Kidney (tissue), 14 donors: Measurements from ENCODE around the gene PHF12. TPM values are rescaled to one million over a fixed set of nuclear protein-coding genes. Genes with fewer than 3 reads are reported as not detected.

Experiments used
- DNase-seq, 5 donors: peaks; one replicate each; pipeline ENCODE4 v3.0.0-alpha.2; 2013 to 2020
- FAIRE-seq: peaks from 2 replicates; lab custom pipeline; 2012; peaks lifted over from hg19 to GRCh38; lab: Jason Lieb, UNC
- H3K27ac ChIP-seq, 2 donors: one replicate each; pipeline ENCODE4 v1.7.0; 2013; ENCODE audit warnings: low read depth in 2 of 2, low read length in 2 of 2, inconsistent platforms in 1 of 2
- H3K27me3 ChIP-seq: one replicate; pipeline ENCODE4 v1.7.1; 2013; ENCODE audit warnings: low read length, inconsistent platforms; ENCODE audit not compliant: control insufficient read depth, insufficient read depth
- H3K36me3 ChIP-seq, 3 donors: one replicate each; pipeline versions ENCODE4 v1.7.0 to v1.7.1; 2013; ENCODE audit warnings: low read length in 3 of 3, control low read depth in 1 of 3, inconsistent platforms in 1 of 3; ENCODE audit not compliant: insufficient read depth in 3 of 3, control insufficient read depth in 2 of 3
- H3K4me1 ChIP-seq, 3 donors: one replicate each; pipeline versions ENCODE4 v1.7.0 to v1.7.1; 2013; ENCODE audit warnings: low read length in 3 of 3, inconsistent platforms in 1 of 3, low read depth in 1 of 3; ENCODE audit not compliant: control insufficient read depth in 2 of 3, insufficient read depth in 2 of 3
- H3K4me3 ChIP-seq, 3 donors: one replicate each; pipeline versions ENCODE4 v1.7.0 to v1.8.1; 2013; ENCODE audit warnings: low read length in 3 of 3, control low read depth in 1 of 3, inconsistent platforms in 1 of 3
- H3K9ac ChIP-seq, 3 donors: one replicate each; pipeline versions ENCODE4 v1.7.0 to v1.7.1; 2013; ENCODE audit warnings: low read length in 3 of 3, control low read depth in 1 of 3, inconsistent platforms in 1 of 3
- H3K9me3 ChIP-seq, 3 donors: one replicate each; pipeline versions ENCODE4 v1.7.0 to v1.7.1; 2013; ENCODE audit warnings: low read length in 3 of 3, control low read depth in 1 of 3, inconsistent platforms in 1 of 3; ENCODE audit not compliant: control insufficient read depth in 2 of 3, insufficient read depth in 1 of 3
- CTCF ChIP-seq: IDR thresholded peaks from 3 replicates; pipeline ENCODE4 v1.5.1; 2012; ENCODE audit warnings: mild to moderate bottlenecking, moderate library complexity, borderline replicate concordance; ENCODE audit not compliant: insufficient read depth; ENCODE audit errors: extremely low read depth
- intact Hi-C: fragments of 100-400 bp; cut with DNase I; formaldehyde crosslinking; loops from one replicate; pipeline ENCODE4 v1.11.1; 2022
- polyA plus RNA-seq: library from polyadenylated mRNA; stranded (reverse); fragments of 350-450 nt; fragmentation: Illumina TruSeq; extraction: RNeasy Lipid Tissue Mini Kit (QIAGEN cat#74804); gene quantifications from one replicate; pipeline ENCODE4 v1.2.3, GENCODE V29; 2014; ENCODE audit warnings: low read depth, low replicate concordance; ENCODE audit not compliant: insufficient read depth
- total RNA-seq: library from RNA; stranded (reverse); fragmentation: NEBNext Ultra II Directional; extraction: Animal tissue kit (Norgen Biotek cat#: 25700); gene quantifications from one replicate; pipeline ENCODE4 v1.2.1, GENCODE V29; 2021
- donor health status: control.
- donor health status: control.
- donor health status: control.
- donor health status: control.
- donor health status: control.
- donor health status: DM: yes; HTN: yes; CAD: no.
- donor health status: Normal renal cell carcinoma (clear cell type).

The PHF12 gene
- total and polyA plus RNA-seq, 2 donors from 2014 or later = 8.8 to 50.4 TPM

- DNase-seq (no peak), FAIRE-seq (no peak)
- Histone ChIP-seq H3K4me1 (no peaks in the 10 kb centered on the region), H3K9me3 (no peaks in the 10 kb centered on the region), H3K4me3 (no peak overlapping the region), H3K36me3 (peaks cover 0 to 2% (median 0%) of the 10 kb centered on the region in 3 donors), H3K27me3 (no peaks in the 10 kb centered on the region), H3K27ac (no peak overlapping the region), H3K9ac (no peak overlapping the region)
- no peak for TF ChIP-seq CTCF
- intact Hi-C loops = no loop called here
These were observed 77.5 kb downstream of the PHF12 start for GRCh38 chr17:28873839-28874238.

GRCh38 chr17:28871056-28871579 is 80.2 kb downstream of the PHF12 start:
- DNase-seq (peak in 2 of 5 donors; percentile 18 to 29), FAIRE-seq (no peak)
- H3K4me3 ChIP-seq = no peak overlapping the region
- intact Hi-C loops = no loop called here
- H3K36me3 ChIP-seq = no peaks in the 10 kb centered on the region
- no peak for TF ChIP-seq CTCF
- H3K27ac ChIP-seq = no peak overlapping the region
- H3K4me1 ChIP-seq = no peaks in the 10 kb centered on the region
- no peaks in the 10 kb centered on the region for H3K27me3 ChIP-seq
- no peak overlapping the region for H3K9ac ChIP-seq
- H3K9me3 ChIP-seq = no peaks in the 10 kb centered on the region

GRCh38 chr17:28867276-28867675 is 84.0 kb downstream of the PHF12 start:
- Histone ChIP-seq H3K27ac (no peak overlapping the region), H3K4me3 (no peak overlapping the region), H3K9me3 (no peaks in the 10 kb centered on the region), H3K36me3 (no peaks in the 10 kb centered on the region), H3K4me1 (no peaks in the 10 kb centered on the region), H3K27me3 (no peaks in the 10 kb centered on the region), H3K9ac (no peak overlapping the region)
- intact Hi-C loops = no loop called here
- DNase-seq (no peak), FAIRE-seq (no peak)
- no peak for TF ChIP-seq CTCF
